Measurements from ENCODE around the gene AHSP. TPM values are rescaled to one million over a fixed set of nuclear protein-coding genes. Genes with fewer than 3 reads are reported as not detected.
"Not testable (repeated sequence)": the region's sequence is repeated elsewhere in the genome, so short reads cannot be mapped to it uniquely, and the experiment has no call there.

AHSP gene
- not detected for total RNA-seq
- long read RNA-seq, result 0 reads

- DNase-seq (ENCODE audit: missing footprints) (no peak), ATAC-seq (no peak)
- intact Hi-C loops (cut with DNase I), result no loop called here
These were observed at the start of gene AHSP for GRCh38 chr16:31527734-31528274. AHSP (plus strand) TSS chr16:31527900; CDS start chr16:31528140, 240 bp downstream.

- no peak for ATAC-seq
- intact Hi-C loops (cut with DNase I), result loop anchor here (10.0 kb wide), 1 partner anchor 236 kb away; a partner anchor contains a TSS
- DNase-seq (ENCODE audit: missing footprints), result no peak
These were observed 48.7 kb upstream of the AHSP start for GRCh38 chr16:31478956-31479355.

- ATAC-seq (no peak), DNase-seq (ENCODE audit: missing footprints) (no peak)
- intact Hi-C loops (cut with DNase I), result loop anchor here (10.0 kb wide), 1 partner anchor 235 kb away; a partner anchor contains a TSS
These were observed 47.9 kb upstream of the AHSP start for GRCh38 chr16:31479751-31480150.

- no peak for DNase-seq (ENCODE audit: missing footprints)
- intact Hi-C loops (cut with DNase I), result no loop called here
- no peak for ATAC-seq
These were observed 46.7 kb upstream of the AHSP start for GRCh38 chr16:31480851-31481536.

GRCh38 chr16:31483081-31483480 lies 44.6 kb upstream of the AHSP start, which contains the start of gene SLC5A2:
SLC5A2 (plus strand) TSS chr16:31483123; CDS start chr16:31483137, 14 bp downstream.
- ATAC-seq (no peak), DNase-seq (ENCODE audit: missing footprints) (no peak)
- intact Hi-C loops (cut with DNase I), result no loop called here

GRCh38 chr16:31484048-31484447 lies 43.7 kb upstream of the AHSP start:
- ATAC-seq; intact Hi-C loops (cut with DNase I); DNase-seq (ENCODE audit: missing footprints): not testable (repeated sequence)

GRCh38 chr16:31484491-31485171 lies 43.1 kb upstream of the AHSP start:
- DNase-seq (ENCODE audit: missing footprints), result no peak
- ATAC-seq, result no peak
- intact Hi-C loops (cut with DNase I), result no loop called here

GRCh38 chr16:31485571-31485970 lies 42.1 kb upstream of the AHSP start:
- ATAC-seq, result no peak
- DNase-seq (ENCODE audit: missing footprints), result no peak
- intact Hi-C loops (cut with DNase I), result no loop called here

- intact Hi-C loops (cut with DNase I), result no loop called here
- no peak for DNase-seq (ENCODE audit: missing footprints)
- ATAC-seq, result no peak
These were observed 41.7 kb upstream of the AHSP start for GRCh38 chr16:31486045-31486444.

GRCh38 chr16:31487071-31487719 lies 40.5 kb upstream of the AHSP start:
- ATAC-seq (peak; percentile 3), DNase-seq (ENCODE audit: missing footprints) (no peak)
- intact Hi-C loops (cut with DNase I), result no loop called here

- DNase-seq (ENCODE audit: missing footprints) (peak; percentile 81), ATAC-seq (peak; percentile 74)
- intact Hi-C loops (cut with DNase I), result no loop called here
These were observed 39.8 kb upstream of the AHSP start for GRCh38 chr16:31487720-31488467.

- DNase-seq (ENCODE audit: missing footprints) (no peak), ATAC-seq (no peak)
- intact Hi-C loops (cut with DNase I), result no loop called here
These were observed 39.0 kb upstream of the AHSP start for GRCh38 chr16:31488468-31489297.

- intact Hi-C loops (cut with DNase I), result no loop called here
- ATAC-seq (no peak), DNase-seq (ENCODE audit: missing footprints) (no peak)
These were observed 38.5 kb upstream of the AHSP start for GRCh38 chr16:31489298-31489564.

GRCh38 chr16:31489616-31490584 lies 37.8 kb upstream of the AHSP start:
- intact Hi-C loops (cut with DNase I), result no loop called here

GRCh38 chr16:31491778-31492418 lies 35.8 kb upstream of the AHSP start:
- intact Hi-C loops (cut with DNase I), result no loop called here
- no peak for ATAC-seq
- DNase-seq (ENCODE audit: missing footprints), result no peak

More at GRCh38 chr16:31489616-31490584, 37.8 kb upstream of the AHSP start:
- no peak for ATAC-seq
- no peak for DNase-seq (ENCODE audit: missing footprints)

- ATAC-seq, result no peak
- no peak for DNase-seq (ENCODE audit: missing footprints)
- intact Hi-C loops (cut with DNase I), result no loop called here
These were observed 34.1 kb upstream of the AHSP start for GRCh38 chr16:31493506-31494125.

Data from Right ventricle myocardium inferior (tissue), 1 donor.